Pericardium fibroblast (primary cell): Measurements from ENCODE around the gene CCDC149. TPM values are rescaled to one million over a fixed set of nuclear protein-coding genes. Genes with fewer than 3 reads are reported as not detected.

Experiments used
- total RNA-seq: library from RNA; depleted of rRNA; stranded (reverse); fragments of >200 nt; gene quantifications from 2 replicates; pipeline ENCODE4 v1.2.3, GENCODE V29; 2015

CCDC149 gene
- 3.5 and 12.1 TPM in 2 replicates for total RNA-seq

DNA sequence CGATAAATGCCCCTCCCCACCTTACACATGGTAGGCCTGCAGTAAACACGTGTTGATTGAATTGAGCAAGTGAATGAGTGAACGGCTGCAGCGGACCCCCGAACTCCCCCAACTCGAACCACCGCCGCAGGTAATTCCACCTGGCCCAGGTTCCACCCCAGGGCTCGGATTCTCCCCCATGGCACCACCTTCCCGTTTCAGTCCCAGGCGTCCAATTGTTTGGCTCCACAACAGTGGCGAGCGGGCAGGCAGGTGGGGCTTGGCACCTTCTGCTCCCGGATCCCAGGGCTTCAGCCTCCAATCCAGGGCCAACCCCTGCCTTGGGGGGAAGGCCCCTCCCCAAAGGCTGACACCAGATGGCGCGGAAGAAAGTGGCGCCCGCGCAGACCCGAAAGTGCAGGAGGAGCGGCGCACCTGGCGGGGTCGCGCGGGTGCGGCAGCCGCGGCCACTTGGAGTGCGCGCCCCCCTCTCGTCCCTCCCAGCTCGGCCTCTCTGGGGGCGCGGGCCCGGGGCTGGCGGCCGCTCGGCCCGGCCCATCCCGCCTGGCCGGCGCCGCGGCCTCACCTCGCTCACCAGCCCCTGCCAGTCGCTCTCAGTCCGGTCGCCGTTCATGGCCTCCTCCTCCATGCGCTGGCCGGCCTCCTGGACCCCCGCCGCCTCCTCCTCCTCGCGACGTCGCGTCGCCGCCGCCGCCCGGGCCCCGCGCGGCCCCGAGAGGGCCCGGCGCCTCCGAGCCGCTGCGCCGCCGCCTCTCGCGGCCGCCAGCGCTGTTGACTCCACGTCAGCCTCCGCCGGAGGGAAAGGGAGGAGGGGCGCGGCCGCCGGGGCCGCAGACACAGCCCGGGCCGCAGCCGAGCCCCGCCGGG lies at the start of gene CCDC149:
TSS of gene CCDC149 (minus strand) at position 791 of the 867 bp plus-strand sequence. CDS start at position 613, 178 bp downstream.

DNA sequence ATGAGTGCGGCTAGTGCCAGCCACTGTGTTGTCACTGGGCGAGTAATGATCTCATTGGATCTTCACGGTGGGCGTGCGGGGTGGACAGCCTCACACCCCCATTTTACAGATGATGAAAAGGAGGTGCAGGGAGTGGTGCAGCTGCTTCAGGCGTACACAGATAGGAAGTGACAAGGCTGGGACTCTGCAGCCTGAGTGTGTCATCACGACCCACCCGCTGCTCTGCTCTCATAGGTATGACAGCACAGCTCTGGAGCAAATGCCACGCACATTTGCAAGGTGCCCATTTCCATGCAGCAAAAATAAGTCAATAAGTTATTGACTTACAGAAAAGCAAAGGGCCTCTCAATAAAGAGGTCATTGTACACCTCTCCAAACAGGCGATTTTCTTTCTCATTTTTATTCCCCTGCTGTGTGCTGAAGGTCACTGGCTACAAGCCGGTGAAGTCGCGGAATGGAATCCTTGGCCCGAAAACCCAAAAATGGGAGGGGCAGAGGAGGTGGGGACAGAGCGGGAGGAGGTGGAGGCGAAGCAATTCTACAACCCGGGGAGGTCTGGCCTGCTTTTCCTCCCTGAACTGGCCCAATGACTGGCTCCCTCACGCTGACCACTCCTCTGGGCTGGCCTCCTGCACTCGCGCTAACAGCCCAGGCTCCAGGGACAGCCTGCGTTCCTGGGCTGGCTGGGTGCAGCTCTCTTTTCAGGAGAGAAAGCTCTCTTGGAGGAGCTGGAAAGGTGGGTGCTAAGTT lies 117.8 kb downstream of the CCDC149 start, which contains the start of gene SOD3:
TSS of gene SOD3 (plus strand) at position 658 of the 750 bp plus-strand sequence. CDS start 3,949 bp downstream, outside the sequence.

Other genes starting within 250 kb of the CCDC149 start
- 44.2 and 82.9 TPM in 2 replicates for gene SOD3, start 117.5 kb downstream of the CCDC149 start, total RNA-seq
- gene LGI2, start 117.9 kb upstream of the CCDC149 start, total RNA-seq = 0.94 and 1.4 TPM in 2 replicates
- gene SEPSECS, start 247.4 kb upstream of the CCDC149 start, total RNA-seq = 3.3 and 4.4 TPM in 2 replicates